SH-SY5Y (cell line): Measurements from ENCODE around the gene ZAR1.

ENCODE experiments used
- GATA2 ChIP-seq: IDR thresholded peaks from 2 replicates; pipeline ENCODE4 v1.6.1; 2011; ENCODE audit warnings: mild to moderate bottlenecking, low read depth, low read length
- GATA3 ChIP-seq: IDR thresholded peaks from 2 replicates; pipeline ENCODE4 v1.6.1; 2011; ENCODE audit warnings: low read depth, mild to moderate bottlenecking, low read length, moderate library complexity

Gene ZAR1

DNA sequence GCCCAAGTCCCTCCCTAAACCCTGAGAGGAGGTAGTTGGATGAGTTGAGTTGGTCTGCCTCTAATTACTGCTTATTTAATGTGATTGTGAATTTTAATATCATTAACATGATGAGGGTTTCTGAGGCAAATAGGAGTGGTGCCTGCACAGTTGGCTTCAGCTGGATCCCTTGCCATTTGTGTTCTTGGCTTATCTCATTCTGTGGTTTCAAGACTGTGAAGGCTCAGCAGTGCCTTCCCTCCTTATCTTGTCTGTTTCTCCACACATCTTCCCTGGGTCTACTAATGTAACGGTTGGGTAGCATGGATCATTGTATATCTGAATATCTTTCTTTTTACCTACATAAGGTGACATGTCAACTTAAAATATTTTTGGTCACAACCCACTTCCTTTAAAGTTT lies 8.5 kb upstream of the ZAR1 start:
- TF ChIP-seq GATA2, result no peak
- no peak for TF ChIP-seq GATA3

GRCh38 chr4:48483006-48483776 lies 6.9 kb upstream of the ZAR1 start, which contains the start of gene SLC10A4:
Gene SLC10A4, plus strand, starts transcription at chr4:48483343. Its CDS starts 219 bp downstream, at chr4:48483562.
- TF ChIP-seq GATA2 (peak; percentile 23; the same call in 1 of the 2 replicates), GATA3 (no peak)

GRCh38 chr4:48483777-48484493 lies 6.1 kb upstream of the ZAR1 start:
- TF ChIP-seq GATA2 (peak; percentile 59), GATA3 (no peak)

DNA sequence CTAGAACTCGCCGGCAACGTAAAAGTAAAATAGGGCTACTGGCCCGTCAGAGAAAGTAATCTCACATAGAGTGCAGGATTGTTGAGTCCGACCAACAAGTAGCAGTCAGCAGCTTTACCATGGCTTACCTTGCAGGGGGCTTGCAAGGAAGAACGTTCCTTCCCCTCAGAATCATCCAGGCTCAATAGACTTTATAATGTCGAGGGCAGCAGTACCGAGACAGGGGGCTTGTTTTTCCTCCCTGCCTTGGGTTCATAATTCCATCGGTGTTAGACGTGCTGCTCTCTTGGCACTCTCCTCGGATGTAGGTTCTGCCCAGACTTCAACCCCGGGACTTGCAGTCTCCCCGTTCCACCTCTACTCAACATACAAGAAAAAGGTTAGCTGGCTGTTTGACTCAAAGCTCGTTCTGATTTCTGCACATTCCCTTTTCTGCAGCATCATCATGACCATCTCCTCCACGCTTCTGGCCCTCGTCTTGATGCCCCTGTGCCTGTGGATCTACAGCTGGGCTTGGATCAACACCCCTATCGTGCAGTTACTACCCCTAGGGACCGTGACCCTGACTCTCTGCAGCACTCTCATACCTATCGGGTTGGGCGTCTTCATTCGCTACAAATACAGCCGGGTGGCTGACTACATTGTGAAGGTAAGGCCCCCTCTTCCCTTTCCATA lies 5.4 kb upstream of the ZAR1 start:
- TF ChIP-seq GATA2 (no peak), GATA3 (no peak)

- TF ChIP-seq GATA2, result no peak
- TF ChIP-seq GATA3, result no peak
These were observed 405 bp upstream of the ZAR1 start for GRCh38 chr4:48489683-48490011.

DNA sequence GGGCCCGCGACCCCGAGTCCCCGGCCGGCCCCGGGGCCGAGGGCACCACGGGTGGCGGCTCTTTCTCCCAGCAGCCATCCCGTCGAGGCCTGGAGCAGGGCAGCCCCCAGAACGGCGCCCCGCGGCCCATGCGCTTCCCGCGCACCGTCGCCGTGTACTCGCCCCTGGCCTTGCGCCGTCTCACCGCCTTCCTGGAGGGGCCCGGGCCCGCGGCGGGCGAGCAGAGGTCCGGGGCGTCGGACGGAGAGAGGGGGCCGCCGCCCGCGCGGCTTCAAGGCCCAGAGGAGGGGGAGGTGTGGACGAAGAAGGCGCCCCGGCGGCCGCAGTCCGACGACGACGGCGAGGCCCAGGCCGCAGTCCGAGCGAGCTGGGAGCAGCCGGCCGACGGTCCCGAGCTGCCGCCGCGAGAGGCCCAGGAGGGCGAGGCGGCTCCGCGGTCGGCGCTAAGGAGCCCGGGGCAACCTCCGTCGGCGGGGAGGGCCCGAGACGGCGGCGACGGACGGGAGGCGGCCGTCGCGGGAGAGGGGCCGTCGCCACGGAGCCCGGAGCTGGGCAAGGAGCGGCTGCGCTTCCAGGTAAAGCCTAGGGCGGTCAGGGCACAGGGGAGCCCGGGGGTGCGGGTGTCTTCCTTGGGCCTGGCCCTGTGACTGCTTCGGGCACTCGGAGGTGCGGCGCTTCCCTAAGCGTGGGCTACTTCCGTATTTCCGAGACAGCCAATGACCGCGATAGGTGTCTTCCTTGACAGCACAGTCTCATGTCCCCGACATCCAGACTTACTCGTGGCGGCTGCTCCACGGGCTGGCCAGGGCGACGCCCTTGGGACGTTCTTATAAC lies 845 bp downstream of the ZAR1 start:
- no peak for TF ChIP-seq GATA3
- no peak for TF ChIP-seq GATA2

DNA sequence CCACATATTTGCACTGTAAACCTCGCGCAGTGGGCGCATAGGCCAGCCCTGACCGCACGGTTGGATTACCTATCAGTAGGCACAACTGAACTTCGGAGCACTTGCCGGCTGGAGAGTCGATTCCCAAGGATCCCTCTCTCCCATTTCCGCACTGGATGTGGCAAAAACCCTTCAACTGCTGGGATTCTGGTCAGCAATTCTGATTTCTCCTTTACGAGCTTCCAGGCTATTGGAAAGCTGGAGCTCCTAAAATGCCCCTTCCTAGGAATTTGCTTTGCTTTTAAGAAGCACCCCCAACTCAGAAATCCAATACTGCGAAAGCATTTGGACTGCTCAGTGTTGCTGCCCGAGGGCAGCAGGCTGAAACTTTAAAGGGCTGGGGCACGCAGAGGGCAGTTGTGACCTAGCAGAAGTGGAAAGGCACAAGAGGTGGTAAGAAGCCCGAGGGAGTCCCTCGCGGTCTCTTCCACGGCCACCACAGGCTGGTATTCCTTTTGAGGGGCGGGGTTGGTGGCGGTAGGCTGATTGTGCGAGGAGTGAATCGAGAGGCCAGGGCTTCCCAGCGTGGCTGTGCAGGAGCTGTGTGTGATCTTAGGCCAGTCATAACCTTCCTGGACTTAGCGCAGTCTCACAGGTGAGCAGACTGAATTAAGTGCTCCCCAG lies 1.6 kb downstream of the ZAR1 start:
- TF ChIP-seq GATA3 (no peak), GATA2 (no peak)

GRCh38 chr4:48493452-48494100 lies 3.5 kb downstream of the ZAR1 start:
- TF ChIP-seq GATA2 (no peak), GATA3 (no peak)

GRCh38 chr4:48495941-48496340 lies 5.9 kb downstream of the ZAR1 start:
- TF ChIP-seq GATA3 (no peak), GATA2 (no peak)

- TF ChIP-seq GATA3, result no peak
- no peak for TF ChIP-seq GATA2
These were observed 8.8 kb downstream of the ZAR1 start for GRCh38 chr4:48498895-48499294.

DNA sequence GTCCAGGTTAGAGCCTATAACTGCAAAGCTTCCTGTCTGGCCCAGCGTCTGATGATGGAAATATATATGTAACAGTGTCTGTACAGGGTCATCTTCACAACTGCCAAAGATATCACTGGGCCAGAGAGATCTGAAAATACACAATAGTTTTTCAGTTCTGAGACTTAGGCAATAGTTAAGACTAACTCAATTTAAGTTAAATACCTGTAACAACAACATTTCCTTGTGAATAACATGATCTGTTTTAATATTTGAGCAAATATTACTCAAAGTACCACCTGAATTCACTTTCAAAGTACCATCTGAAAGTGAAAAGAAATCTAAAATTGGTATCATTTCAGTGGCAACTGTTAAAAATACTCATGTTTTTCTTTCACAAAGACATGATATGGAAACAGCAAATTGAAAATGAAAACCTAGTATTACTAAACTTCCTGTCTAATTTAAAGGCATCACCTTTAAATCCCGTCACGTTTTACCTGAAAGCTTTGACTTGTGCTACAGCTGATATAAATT lies 9.6 kb downstream of the ZAR1 start:
- TF ChIP-seq GATA2 (no peak), GATA3 (no peak)

DNA sequence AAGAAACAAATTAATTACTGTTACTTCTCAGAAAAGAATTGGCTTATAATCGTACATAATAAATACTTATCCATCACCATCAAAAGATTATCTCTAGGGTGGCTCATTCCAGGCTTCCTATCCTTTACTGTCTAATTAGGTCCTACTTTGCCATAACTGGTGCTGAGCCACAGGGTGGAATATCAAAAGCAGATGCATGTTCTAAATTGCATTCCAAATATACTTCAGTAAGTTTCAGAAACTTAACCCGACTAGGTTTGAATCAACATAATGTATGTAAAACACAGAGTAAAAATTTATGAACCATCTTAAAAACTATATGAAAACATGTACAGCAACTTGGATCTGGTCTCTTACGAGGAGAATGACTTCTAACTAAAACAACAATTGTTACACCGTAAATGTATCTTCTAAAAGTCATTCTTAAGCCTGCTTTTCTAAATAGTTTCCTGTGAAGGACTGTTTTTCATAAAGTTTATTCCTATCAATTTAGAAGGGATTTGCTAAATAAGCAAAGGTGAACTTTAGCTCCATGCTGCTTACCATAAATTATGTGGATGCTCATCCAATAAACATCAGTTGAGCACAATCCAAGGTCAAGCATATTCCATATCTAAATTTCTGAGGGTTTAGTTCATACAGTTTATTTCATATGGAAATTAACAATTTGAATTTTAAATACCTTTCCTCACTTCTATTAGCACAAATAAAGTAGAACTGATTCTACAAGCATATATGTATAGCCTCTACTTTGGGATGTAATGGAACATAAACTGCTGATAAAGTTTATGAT lies 13.4 kb downstream of the ZAR1 start:
- TF ChIP-seq GATA3 (no peak), GATA2 (no peak)
